HEK293T (cell line): Measurements from ENCODE around the gene ENPP6.

Experiments used
- ARNT ChIP-seq: fragments of 450-650 bp; IDR thresholded peaks from 2 replicates; pipeline ENCODE4 v1.6.1; 2017; ENCODE audit warnings: mild to moderate bottlenecking
- BHLHE40 ChIP-seq: fragments of 450-650 bp; IDR thresholded peaks from 2 replicates; pipeline ENCODE4 v1.6.1; 2016; ENCODE audit warnings: mild to moderate bottlenecking, moderate library complexity, borderline replicate concordance
- ELF4 ChIP-seq: fragments of 450-650 bp; IDR thresholded peaks from 2 replicates; pipeline ENCODE4 v1.6.1; 2017; ENCODE audit warnings: antibody characterized with exemption
- FOXK2 ChIP-seq: fragments of 450-650 bp; IDR thresholded peaks from 2 replicates; pipeline ENCODE4 v1.6.1; 2016; ENCODE audit warnings: mild to moderate bottlenecking
- FOXM1 ChIP-seq: fragments of 450-650 bp; IDR thresholded peaks from 2 replicates; pipeline ENCODE4 v1.6.1; 2017; ENCODE audit warnings: mild to moderate bottlenecking, borderline replicate concordance
- LEF1 ChIP-seq: fragments of 450-650 bp; IDR thresholded peaks from 2 replicates; pipeline ENCODE4 v1.6.1; 2017; ENCODE audit warnings: mild to moderate bottlenecking, borderline replicate concordance
- SUZ12 ChIP-seq: fragments of 450-650 bp; IDR thresholded peaks from 2 replicates; pipeline ENCODE4 v1.6.1; 2016; ENCODE audit warnings: mild to moderate bottlenecking
- TARDBP ChIP-seq: fragments of 450-650 bp; IDR thresholded peaks from 2 replicates; pipeline ENCODE4 v1.6.1; 2016

- TF ChIP-seq LEF1 = no peak
- TF ChIP-seq ELF4 = no peak
- no peak for TF ChIP-seq FOXK2
- TF ChIP-seq ARNT = no peak
- no peak for TF ChIP-seq FOXM1
- TF ChIP-seq SUZ12 = no peak
- no peak for TF ChIP-seq TARDBP
- TF ChIP-seq BHLHE40 = no peak
These were observed 2.7 kb downstream of the ENPP6 start for GRCh38 chr4:184214931-184215330.
